Activated CD4-positive, alpha-beta T cell treated with anti-CD3 and anti-CD28 coated beads, Interleukin-2, Interleukin-4, amounts not matched to agents 100 ng/mL and 50 ng/mL, durations not matched to agents 16 hours and 8 hours (primary cell): Measurements from ENCODE around the gene ARMC2.
"Not testable (repeated sequence)": the region's sequence is repeated elsewhere in the genome, so short reads cannot be mapped to it uniquely, and the experiment has no call there.

ENCODE experiments used
- DNase-seq: peaks from one replicate; pipeline ENCODE4 v3.0.0-alpha.2; 2020; ENCODE audit warnings: low spot score

ARMC2 gene

GRCh38 chr6:108848116-108848868 is at the start of gene ARMC2:
ARMC2 (plus strand) TSS chr6:108848422; CDS start chr6:108854268, 5,846 bp downstream.
- DNase-seq, result peak; percentile 92

GRCh38 chr6:108798670-108799353 is 49.4 kb upstream of the ARMC2 start:
- DNase-seq, result peak; percentile 62

- no peak for DNase-seq
These were observed 48.9 kb upstream of the ARMC2 start for GRCh38 chr6:108799354-108799717.

GRCh38 chr6:108799791-108800190 is 48.4 kb upstream of the ARMC2 start:
- no peak for DNase-seq

GRCh38 chr6:108800427-108800864 is 47.8 kb upstream of the ARMC2 start:
- no peak for DNase-seq

GRCh38 chr6:108801366-108801765 is 46.9 kb upstream of the ARMC2 start:
- no peak for DNase-seq

GRCh38 chr6:108803982-108804490 is 44.2 kb upstream of the ARMC2 start:
- DNase-seq, result no peak

- DNase-seq, result no peak
These were observed 43.3 kb upstream of the ARMC2 start for GRCh38 chr6:108804956-108805355.

- DNase-seq, result no peak
These were observed 42.5 kb upstream of the ARMC2 start for GRCh38 chr6:108805611-108806167.

GRCh38 chr6:108806171-108806570 is 42.1 kb upstream of the ARMC2 start:
- no peak for DNase-seq

GRCh38 chr6:108806665-108807064 is 41.6 kb upstream of the ARMC2 start:
- DNase-seq, result no peak

- DNase-seq, result no peak
These were observed 40.3 kb upstream of the ARMC2 start for GRCh38 chr6:108807928-108808327.

GRCh38 chr6:108809211-108809610 is 39.0 kb upstream of the ARMC2 start:
- DNase-seq, result no peak

- DNase-seq, result no peak
These were observed 38.1 kb upstream of the ARMC2 start for GRCh38 chr6:108810057-108810643.

GRCh38 chr6:108811490-108811889 is 36.7 kb upstream of the ARMC2 start:
- no peak for DNase-seq

GRCh38 chr6:108813218-108813617 is 35.0 kb upstream of the ARMC2 start:
- DNase-seq, result not testable (repeated sequence)

GRCh38 chr6:108817276-108817675 is 30.9 kb upstream of the ARMC2 start:
- not testable (repeated sequence) for DNase-seq

GRCh38 chr6:108820006-108820405 is 28.2 kb upstream of the ARMC2 start:
- no peak for DNase-seq

- DNase-seq, result no peak
These were observed 25.8 kb upstream of the ARMC2 start for GRCh38 chr6:108822401-108822800.

GRCh38 chr6:108825326-108825725 is 22.9 kb upstream of the ARMC2 start:
- DNase-seq, result no peak

- DNase-seq, result no peak
These were observed 17.1 kb upstream of the ARMC2 start for GRCh38 chr6:108831104-108831503.

GRCh38 chr6:108832738-108833137 is 15.5 kb upstream of the ARMC2 start:
- DNase-seq, result no peak
